GM21367 (cell line): Measurements from ENCODE around the gene HELT.

Source experiments
- ATAC-seq: cut with Tn5 transposase; IDR thresholded peaks from one replicate; pipeline ENCODE4 v1.9.1; 2021; ENCODE audit not compliant: unreplicated experiment

HELT gene

DNA sequence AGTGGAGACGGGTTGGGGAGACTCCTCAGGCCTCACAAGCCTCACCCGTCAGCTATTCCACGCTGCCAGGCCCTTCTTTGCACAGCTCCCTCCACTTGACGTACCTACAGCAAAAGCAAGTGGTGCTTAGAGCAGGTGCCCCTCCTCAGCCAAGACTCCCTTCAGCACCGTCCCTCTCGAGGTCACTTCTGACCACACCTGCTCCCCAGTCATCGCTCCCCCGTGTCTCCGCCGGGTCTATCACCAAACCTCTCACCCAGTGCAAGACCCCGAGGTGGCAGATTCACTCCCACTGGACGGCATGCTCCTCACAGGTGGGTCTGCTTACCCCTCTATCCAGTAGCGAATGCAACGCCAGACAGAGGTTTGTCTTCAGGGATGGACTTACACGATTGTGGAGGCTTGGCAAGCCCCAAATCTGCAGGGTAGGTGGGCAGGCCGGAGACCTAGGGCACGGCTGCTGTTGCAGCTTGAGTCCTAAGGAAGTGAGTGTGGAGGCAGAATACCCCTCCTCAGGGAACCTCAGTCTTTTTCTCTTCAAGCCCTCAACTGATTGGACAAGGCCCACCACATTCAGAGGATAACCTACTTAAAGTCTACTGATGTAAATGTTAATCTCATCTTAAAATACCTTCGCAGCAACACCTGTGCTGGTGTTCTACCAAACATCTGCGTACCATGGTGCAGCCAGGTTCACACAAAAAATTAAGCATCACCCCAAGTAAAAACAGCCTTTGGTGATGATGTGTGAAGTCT is 14.5 kb upstream of the HELT start:
- ATAC-seq: no peak

GRCh38 chr4:185004562-185005218 is 13.6 kb upstream of the HELT start:
- peak; percentile 25 for ATAC-seq

- peak; percentile 90 for ATAC-seq
Measured at GRCh38 chr4:185005219-185005819, 13.0 kb upstream of the HELT start.

DNA sequence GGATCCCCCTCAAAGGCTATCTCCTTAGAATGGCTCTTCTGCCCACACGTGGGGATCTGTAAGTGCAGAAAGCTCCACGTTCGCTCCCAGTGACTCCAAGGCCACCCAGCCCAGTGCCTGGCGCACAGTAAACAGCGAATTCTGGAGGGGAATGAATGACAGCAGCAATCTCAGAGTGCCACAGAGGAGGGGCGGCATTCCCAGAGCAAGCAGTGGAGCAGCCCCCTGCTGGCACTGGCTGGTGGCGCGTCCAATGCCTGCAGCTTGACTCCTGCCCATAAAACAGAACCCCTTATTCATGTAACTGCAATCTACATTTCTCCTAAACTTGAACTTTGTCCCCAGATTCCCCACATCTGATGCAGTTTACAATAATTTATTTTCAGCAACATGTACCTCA is 6.9 kb upstream of the HELT start:
- ATAC-seq: no peak

- ATAC-seq: no peak
Measured at GRCh38 chr4:185013417-185014125, 4.7 kb upstream of the HELT start.

GRCh38 chr4:185015108-185015507 is 3.2 kb upstream of the HELT start:
- ATAC-seq: no peak

DNA sequence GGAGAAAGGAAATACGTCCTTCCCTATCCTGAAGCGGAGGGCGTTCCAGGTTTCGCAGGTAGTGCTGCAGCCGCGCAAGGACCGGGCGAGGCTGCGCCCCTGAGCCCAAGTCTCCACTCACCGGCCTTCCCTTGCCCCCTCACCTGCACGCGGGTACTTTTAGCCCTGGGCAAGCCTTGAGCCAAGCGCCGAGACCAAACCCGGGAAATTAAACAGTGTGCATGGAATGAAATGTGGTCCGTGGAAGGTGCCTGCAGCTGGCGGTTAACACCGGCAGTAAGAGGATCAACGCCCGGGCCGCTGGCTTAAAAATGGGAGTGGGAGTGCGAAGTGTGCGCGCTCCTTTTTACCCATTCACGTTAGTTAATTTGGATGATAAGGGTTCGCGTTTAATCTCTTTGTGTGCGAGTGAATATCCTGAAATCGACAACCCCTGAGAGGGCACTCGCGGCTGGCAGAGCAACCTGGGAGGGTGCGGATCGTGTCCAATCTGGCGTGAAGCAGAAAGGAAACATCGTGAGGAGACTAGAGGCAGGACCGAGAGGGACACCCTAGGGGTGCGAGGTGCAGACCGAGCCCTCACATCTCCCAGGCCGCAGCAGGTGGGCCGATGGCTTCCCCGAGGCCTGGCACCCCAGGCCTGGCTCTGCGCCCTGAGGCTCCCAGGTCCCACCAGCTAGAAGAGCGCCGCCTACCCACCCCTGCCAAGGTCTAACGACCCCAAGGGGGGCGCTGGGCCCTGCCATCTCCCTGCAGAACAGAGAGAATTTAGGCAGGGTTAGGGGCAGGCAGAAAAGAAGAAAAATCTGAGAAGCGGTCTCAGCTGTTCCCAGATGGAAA is 2.0 kb upstream of the HELT start:
- no peak for ATAC-seq

- ATAC-seq: no peak
Measured at GRCh38 chr4:185016946-185017758, 1.1 kb upstream of the HELT start.

- ATAC-seq: no peak
Measured at GRCh38 chr4:185018834-185019455, 655 bp downstream of the HELT start.

- no peak for ATAC-seq
Measured at GRCh38 chr4:185019456-185020292, 1.4 kb downstream of the HELT start.

- ATAC-seq: no peak
Measured at GRCh38 chr4:185020293-185020808, 2.1 kb downstream of the HELT start.

GRCh38 chr4:185020863-185021761 is 2.8 kb downstream of the HELT start:
- ATAC-seq: no peak

DNA sequence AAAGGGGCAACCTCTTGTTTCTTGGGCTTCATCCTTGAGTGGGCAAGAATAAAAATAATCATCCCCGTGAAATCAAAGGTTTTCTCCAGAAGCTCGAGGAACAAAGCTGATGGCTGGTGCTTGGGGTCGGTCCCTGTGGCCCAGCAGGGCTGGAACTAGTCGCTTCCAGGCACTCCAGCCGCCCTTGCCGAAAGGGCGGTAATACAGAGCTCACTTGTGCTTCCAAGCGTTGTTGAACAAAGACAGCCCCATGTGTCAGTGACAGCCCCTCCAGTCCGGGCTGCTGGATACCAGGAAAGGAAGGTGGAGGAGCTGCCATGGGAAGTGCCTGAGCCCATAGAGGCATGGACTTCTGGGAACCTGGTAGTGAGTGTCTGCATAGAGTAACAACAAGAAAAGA is 5.2 kb downstream of the HELT start:
- no peak for ATAC-seq

DNA sequence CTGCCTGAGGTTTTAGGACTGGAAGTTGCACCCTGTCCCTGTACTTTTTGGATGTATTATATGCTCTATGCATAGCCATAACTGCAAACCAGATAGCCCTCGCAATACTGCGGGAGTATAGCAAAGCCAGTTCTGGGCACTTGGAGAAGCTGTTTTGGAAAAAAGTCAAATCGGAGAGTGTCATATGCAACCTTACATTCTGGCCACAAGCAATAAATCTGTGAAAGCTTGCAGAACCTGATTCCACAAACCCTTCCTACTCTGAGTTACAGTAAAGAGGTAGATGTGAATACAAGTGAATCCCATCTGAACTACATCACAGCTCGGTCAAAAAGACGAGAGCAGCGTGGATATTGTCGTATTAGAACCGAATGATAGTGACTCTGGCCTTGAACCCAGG is 10.3 kb downstream of the HELT start:
- no peak for ATAC-seq

- ATAC-seq: no peak
Measured at GRCh38 chr4:185031611-185032010, 13.3 kb downstream of the HELT start.

DNA sequence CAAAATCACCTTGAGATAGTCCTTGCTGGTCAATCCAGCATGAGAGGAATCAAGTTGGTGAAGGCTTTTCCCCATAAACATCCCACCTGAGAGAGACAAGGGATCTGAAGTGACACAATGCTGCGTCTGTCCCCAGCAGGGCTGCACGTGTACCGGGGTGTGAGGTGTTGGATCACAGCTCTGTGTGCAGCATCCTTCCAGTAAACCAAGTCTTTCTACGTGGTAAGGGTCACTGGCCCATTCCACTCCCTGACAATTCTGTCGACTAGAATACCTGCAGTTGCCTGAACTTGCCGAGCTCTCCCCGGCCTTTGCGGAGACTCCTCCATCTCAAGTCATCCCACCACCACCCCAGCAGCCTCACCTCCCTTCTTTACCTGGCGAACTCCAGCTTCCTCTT is 14.8 kb downstream of the HELT start:
- no peak for ATAC-seq

- ATAC-seq: no peak
Measured at GRCh38 chr4:185033950-185034349, 15.7 kb downstream of the HELT start.
